T-helper 1 cell treated with Interleukin-12 subunit alpha and Interleukin-12 subunit beta and Interleukin-4 antibody, amounts not matched to agents 30 μg/mL and 1 μg/mL, for 36 hours (primary cell): ENCODE data around the gene DISP2.

Source experiments
- H3K27ac Mint-ChIP-seq: one replicate; pipeline ENCODE4 v1.8.0; 2021; ENCODE audit warnings: mild to moderate bottlenecking, mixed read lengths
- H3K27me3 Mint-ChIP-seq: one replicate; pipeline ENCODE4 v1.8.0; 2021; ENCODE audit warnings: low read depth, mixed read lengths
- H3K36me3 Mint-ChIP-seq: one replicate; pipeline ENCODE4 v1.8.0; 2021; ENCODE audit warnings: low read depth, mixed read lengths
- H3K4me1 Mint-ChIP-seq: one replicate; pipeline ENCODE4 v1.8.0; 2021; ENCODE audit warnings: low read depth, mixed read lengths
- H3K4me3 Mint-ChIP-seq: one replicate; pipeline ENCODE4 v1.8.0; 2021; ENCODE audit warnings: mild to moderate bottlenecking, moderate library complexity, mixed read lengths
- H3K9me3 Mint-ChIP-seq: one replicate; pipeline ENCODE4 v1.8.0; 2021; ENCODE audit warnings: mixed read lengths

Gene DISP2

DNA sequence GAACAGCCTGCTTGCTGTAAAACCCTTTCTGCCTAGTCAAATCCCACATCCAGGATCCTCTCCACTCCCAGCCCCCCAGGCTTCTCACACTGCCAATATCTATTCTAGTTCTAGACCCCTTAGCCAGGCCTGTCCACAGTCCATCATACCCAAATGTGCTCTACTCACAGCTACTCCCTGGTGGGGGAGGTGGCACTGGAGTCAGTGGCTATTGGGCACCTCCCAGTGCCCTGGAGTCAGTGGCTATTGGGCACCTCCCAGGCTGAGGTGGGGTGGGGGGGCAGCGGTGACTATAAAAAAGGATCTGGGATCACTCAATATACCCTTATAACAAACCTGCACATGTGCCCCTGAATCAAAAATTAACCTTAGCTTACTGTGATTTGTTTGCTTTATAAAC, 773 bp upstream of the DISP2 start:
- no peaks in the 10 kb centered on the region for H3K9me3 Mint-ChIP-seq
- peaks cover 6% of the 10 kb centered on the region for H3K4me1 Mint-ChIP-seq
- no peak overlapping the region for H3K27ac Mint-ChIP-seq
- H3K4me3 Mint-ChIP-seq = peak overlapping the region; percentile 22
- no peaks in the 10 kb centered on the region for H3K36me3 Mint-ChIP-seq
- peaks cover 38% of the 10 kb centered on the region for H3K27me3 Mint-ChIP-seq

DNA sequence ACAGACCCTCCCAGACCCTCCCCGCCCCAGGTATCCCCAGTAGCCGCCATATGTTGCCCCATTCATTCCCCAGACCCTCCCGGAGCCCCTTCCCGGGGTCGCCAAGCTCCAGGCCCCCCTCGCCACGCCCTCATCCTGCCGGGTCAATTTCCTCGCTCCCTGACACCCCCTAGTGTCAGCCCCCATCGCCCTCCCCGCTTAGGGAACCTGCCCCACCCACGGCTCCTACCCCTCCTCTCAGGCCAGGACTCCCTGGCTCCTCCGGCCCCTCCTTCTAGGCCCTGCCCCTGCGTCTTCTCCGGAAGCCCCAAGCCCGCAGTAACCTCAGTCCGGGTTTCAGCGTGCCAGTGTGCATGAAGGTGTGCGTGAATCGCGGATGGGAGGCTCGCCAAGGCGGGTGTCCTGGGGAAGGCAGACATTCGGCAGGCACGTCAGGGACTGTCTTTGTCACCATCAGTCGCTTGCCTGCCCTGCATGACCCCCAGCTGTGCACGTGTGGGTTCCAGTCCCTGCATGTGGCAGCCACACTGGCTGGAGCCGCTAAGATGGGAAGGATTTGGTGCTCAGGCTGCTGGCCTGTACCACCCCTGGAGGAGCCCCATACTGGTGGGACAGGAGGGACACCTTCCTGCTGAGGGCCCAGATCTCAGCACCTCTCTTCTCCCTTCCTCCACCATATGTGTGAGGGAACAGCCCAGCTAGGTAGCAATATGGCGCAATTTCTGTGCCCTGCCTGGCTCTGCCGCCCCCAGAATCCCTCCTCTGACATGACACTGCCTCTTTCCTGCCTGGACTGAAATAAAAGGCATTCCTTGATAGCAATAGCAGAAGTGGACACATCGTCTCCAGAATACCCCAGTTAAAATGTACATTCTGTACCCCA, 693 bp downstream of the DISP2 start:
- Mint-ChIP-seq H3K27ac (peak overlapping the region; percentile 67), H3K27me3 (peaks cover 24% of the 10 kb centered on the region), H3K9me3 (no peaks in the 10 kb centered on the region), H3K4me1 (peaks cover 6% of the 10 kb centered on the region), H3K4me3 (peak overlapping the region; percentile 83), H3K36me3 (no peaks in the 10 kb centered on the region)

DNA sequence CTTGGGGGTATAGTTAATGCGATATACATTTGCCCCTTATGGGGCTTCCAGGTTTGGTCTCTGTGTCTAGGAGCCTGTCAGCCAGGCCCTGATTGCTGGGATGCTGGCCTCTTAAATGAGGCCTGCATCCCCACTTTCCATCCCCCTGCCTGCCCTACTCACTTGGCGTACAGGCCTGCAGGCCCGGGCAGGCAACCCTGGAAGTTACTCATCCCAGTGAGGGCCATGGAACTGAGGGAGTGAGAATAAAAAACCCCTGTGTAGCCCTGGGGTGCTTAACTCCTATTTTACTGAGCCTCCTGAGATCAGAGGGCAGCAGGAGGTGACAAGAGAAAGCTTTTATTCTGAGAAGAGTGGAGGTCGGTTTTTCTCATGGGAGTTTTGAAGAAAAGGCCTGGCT, 2.0 kb downstream of the DISP2 start:
- peaks cover 6% of the 10 kb centered on the region for H3K4me1 Mint-ChIP-seq
- no peak overlapping the region for H3K27ac Mint-ChIP-seq
- no peaks in the 10 kb centered on the region for H3K9me3 Mint-ChIP-seq
- peaks cover 15% of the 10 kb centered on the region for H3K27me3 Mint-ChIP-seq
- no peaks in the 10 kb centered on the region for H3K36me3 Mint-ChIP-seq
- H3K4me3 Mint-ChIP-seq = no peak overlapping the region

DNA sequence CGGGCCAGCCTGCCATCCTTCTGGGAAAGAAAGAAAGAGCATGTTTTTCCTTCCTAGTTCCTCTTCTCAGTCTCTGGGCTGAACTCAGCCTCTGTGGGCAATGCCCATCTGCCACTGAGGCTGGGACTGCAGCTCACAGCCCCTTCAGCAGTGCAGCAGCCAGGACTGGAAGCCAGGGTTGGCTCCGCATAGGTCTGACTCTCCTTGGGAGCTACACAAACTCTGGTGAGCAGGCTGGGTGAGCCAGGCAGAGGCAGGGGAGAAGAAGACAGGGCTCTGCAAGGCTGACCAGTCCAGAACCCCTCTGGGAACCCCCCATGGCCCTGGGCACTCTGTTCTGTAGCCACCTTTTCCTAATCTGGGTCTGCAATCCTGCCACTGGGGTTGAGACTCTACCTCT, 3.6 kb downstream of the DISP2 start:
- H3K36me3 Mint-ChIP-seq = no peaks in the 10 kb centered on the region
- no peak overlapping the region for H3K4me3 Mint-ChIP-seq
- H3K27me3 Mint-ChIP-seq = peaks cover 10% of the 10 kb centered on the region
- no peak overlapping the region for H3K27ac Mint-ChIP-seq
- H3K9me3 Mint-ChIP-seq = no peaks in the 10 kb centered on the region
- peaks cover 6% of the 10 kb centered on the region for H3K4me1 Mint-ChIP-seq

DNA sequence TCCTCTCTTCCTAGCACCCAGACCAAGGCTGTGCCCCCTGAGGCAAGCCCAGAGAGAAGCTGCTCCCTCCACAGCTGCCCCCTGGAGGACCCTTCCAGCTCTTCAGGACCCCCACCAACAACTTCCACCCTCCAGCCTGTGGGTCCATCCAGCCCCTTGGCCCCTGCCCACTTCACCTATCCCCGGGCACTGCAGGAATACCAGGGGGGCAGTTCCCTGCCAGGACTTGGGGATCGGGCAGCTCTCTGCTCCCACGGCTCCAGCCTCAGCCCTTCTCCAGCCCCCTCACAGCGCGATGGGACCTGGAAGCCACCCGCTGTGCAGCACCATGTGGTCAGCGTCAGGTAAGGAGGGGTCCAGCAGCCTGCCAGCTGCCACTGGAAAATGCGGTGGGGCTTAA, 5.6 kb downstream of the DISP2 start:
- peaks cover 7% of the 10 kb centered on the region for H3K27me3 Mint-ChIP-seq
- H3K27ac Mint-ChIP-seq = no peak overlapping the region
- no peaks in the 10 kb centered on the region for H3K36me3 Mint-ChIP-seq
- H3K9me3 Mint-ChIP-seq = no peaks in the 10 kb centered on the region
- H3K4me1 Mint-ChIP-seq = peaks cover 12% of the 10 kb centered on the region
- no peak overlapping the region for H3K4me3 Mint-ChIP-seq

DNA sequence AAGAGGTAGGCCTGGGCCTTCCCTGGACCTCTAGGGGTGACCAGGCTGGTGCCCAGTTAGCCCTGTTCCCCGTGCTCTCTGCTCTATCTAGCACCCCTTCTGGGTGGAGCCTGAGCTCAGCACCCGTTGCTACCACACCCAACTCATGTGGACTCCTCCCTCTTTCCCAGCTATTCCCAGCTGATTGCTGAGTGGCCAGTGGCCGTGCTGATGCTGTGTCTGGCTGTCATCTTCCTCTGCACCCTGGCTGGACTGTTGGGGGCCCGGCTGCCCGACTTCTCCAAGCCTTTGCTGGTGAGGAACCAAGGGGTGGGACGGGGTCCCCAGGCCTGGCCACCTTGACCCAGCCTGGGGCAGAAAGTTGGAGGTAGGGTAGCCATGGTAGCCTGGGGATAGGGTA, 6.2 kb downstream of the DISP2 start:
- Mint-ChIP-seq H3K4me1 (peaks cover 12% of the 10 kb centered on the region), H3K27me3 (peaks cover 4% of the 10 kb centered on the region), H3K4me3 (no peak overlapping the region), H3K9me3 (no peaks in the 10 kb centered on the region), H3K36me3 (no peaks in the 10 kb centered on the region), H3K27ac (no peak overlapping the region)

DNA sequence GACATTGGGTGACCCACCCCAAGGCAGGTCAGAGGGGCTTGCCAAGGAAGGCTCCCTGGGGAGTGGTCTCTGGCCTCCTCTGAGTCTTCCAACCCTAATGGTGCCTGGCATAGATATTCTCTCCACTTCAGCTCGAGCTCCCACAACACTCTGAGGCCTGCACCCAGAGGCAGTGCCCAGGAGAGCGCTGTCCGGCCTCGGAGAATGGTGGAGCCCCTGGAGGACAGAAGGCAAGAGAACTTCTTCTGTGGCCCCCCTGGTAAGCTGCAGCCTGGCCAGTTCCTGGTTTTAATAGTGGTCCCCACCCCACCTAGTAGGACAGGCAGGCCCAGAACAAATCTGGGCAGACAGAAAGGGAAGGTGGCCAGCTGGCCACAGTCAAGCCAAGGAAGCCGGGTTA, 7.0 kb downstream of the DISP2 start:
- Mint-ChIP-seq H3K27ac (no peak overlapping the region), H3K36me3 (no peaks in the 10 kb centered on the region), H3K4me3 (no peak overlapping the region)

DNA sequence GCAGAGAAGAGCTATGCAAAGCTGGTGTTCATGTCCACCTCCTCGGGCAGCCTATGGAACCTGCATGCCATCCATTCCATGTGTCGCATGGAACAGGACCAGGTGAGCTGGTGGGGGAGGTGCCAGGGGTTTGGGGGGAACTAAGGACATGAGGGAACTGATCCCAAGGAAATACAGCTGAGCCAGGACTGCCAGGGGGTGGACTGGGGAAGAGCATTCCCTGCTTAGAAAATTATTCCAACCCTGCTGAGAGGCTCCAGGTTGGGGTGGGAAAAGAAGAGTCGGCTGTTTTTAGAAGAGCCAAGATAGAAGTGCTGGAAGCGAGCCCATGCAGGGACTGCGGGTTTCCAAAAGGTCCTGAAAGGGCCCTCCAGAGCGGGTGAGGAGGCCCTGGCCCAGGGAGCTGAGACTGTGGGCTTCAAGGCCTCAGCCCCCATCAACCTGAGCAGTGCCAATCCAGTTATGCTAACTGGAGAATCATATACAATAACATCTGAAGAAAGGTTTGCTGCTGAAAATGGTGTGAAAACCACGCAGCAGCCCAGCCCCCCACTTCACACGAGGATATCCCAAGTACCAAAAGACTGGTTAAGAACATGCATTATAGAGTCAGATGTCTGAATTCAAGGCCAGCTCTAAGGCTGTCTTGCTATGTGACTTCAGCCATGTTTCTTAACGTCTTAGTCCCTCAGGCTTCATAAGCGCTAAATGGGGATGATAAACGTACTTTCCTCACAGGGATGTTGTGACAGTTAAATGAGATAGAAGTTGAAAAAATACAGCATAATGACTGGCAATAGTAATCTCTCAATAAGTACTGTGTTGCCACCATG, 7.8 kb downstream of the DISP2 start:
- Mint-ChIP-seq H3K4me1 (peaks cover 13% of the 10 kb centered on the region), H3K36me3 (no peaks in the 10 kb centered on the region), H3K9me3 (no peaks in the 10 kb centered on the region), H3K27me3 (peaks cover 6% of the 10 kb centered on the region), H3K4me3 (no peak overlapping the region), H3K27ac (no peak overlapping the region)

More for the DNA sequence above, 7.0 kb downstream of the DISP2 start:
- no peaks in the 10 kb centered on the region for H3K9me3 Mint-ChIP-seq
- peaks cover 3% of the 10 kb centered on the region for H3K27me3 Mint-ChIP-seq
- peaks cover 12% of the 10 kb centered on the region for H3K4me1 Mint-ChIP-seq

DNA sequence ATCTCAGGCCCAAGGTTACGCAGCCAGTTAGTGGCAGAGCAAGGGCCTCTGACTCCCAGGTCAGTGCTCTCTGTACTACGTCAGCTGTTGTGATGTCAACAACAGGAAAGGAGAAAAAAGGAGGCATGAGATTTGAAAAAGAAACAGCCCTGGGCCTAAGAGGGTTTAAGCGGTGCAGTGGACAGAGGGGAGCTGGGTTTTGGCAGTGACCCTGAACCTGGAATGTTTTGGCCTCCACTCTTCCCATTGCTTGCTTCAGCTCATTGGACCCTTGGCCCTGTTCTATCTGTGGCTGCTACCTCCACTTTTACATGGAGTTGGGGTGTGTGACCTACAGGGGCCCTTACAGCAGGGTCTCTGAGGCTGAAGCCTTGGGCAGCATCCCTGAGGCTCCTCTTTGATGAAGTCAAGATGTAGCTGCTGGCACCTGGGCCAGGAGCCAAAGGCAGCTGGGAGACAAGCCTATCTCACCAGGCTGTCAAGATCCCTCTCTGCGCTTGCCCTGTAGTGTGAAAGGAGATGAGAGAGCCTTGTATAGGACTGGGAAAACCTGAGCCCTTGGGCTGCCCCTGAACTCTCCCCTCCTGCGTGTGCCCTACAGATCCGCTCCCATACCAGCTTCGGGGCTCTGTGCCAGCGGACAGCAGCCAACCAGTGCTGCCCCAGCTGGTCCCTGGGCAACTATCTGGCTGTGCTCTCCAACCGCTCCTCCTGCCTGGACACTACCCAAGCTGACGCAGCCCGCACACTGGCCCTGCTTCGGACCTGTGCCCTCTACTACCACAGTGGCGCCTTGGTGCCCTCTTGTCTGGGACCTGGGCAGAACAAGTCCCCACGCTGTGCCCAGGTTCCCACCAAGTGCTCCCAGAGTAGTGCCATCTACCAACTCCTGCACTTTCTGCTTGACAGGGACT, 8.7 kb downstream of the DISP2 start:
- Mint-ChIP-seq H3K36me3 (no peaks in the 10 kb centered on the region), H3K27ac (no peak overlapping the region), H3K27me3 (peaks cover 9% of the 10 kb centered on the region), H3K4me1 (peaks cover 13% of the 10 kb centered on the region), H3K4me3 (peak overlapping the region; percentile 71), H3K9me3 (no peaks in the 10 kb centered on the region)

DNA sequence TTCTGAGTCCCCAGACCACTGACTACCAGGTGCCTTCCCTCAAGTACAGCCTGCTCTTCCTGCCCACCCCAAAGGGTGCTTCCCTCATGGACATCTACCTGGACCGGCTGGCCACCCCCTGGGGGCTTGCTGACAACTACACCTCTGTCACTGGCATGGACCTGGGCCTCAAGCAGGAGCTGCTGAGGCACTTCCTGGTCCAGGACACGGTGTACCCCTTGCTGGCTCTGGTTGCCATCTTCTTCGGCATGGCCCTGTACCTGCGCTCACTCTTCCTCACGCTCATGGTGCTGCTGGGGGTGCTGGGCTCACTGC, 9.3 kb downstream of the DISP2 start:
- Mint-ChIP-seq H3K4me3 (peak overlapping the region; percentile 71), H3K27ac (peak overlapping the region; percentile 59), H3K36me3 (no peaks in the 10 kb centered on the region), H3K4me1 (peaks cover 13% of the 10 kb centered on the region), H3K9me3 (no peaks in the 10 kb centered on the region), H3K27me3 (peaks cover 9% of the 10 kb centered on the region)

DNA sequence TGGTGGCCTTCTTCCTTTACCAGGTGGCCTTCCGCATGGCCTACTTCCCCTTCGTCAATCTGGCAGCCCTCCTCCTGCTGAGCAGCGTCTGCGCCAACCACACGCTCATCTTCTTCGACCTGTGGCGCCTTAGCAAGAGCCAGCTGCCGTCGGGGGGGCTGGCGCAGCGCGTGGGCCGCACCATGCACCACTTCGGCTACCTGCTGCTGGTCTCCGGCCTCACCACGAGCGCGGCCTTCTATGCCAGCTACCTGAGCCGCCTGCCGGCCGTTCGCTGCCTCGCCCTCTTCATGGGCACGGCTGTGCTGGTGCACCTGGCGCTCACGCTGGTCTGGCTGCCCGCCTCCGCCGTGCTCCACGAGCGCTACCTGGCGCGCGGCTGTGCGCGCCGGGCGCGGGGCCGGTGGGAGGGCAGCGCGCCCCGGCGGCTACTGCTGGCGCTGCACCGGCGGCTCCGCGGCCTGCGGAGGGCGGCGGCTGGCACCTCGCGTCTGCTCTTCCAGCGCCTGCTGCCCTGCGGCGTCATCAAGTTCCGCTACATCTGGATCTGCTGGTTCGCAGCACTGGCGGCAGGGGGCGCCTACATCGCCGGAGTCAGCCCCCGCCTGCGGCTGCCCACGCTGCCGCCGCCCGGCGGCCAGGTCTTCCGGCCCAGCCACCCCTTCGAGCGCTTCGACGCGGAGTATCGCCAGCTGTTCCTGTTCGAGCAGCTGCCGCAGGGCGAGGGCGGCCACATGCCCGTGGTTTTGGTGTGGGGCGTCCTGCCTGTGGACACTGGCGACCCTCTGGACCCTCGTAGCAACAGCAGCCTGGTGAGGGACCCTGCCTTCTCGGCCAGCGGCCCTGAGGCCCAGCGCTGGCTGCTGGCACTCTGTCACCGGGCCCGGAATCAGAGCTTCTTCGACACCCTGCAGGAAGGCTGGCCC, 9.9 kb downstream of the DISP2 start:
- Mint-ChIP-seq H3K4me1 (peaks cover 13% of the 10 kb centered on the region), H3K27me3 (peaks cover 9% of the 10 kb centered on the region), H3K36me3 (no peaks in the 10 kb centered on the region), H3K9me3 (no peaks in the 10 kb centered on the region), H3K27ac (peak overlapping the region; percentile 59), H3K4me3 (peak overlapping the region; percentile 71)

DNA sequence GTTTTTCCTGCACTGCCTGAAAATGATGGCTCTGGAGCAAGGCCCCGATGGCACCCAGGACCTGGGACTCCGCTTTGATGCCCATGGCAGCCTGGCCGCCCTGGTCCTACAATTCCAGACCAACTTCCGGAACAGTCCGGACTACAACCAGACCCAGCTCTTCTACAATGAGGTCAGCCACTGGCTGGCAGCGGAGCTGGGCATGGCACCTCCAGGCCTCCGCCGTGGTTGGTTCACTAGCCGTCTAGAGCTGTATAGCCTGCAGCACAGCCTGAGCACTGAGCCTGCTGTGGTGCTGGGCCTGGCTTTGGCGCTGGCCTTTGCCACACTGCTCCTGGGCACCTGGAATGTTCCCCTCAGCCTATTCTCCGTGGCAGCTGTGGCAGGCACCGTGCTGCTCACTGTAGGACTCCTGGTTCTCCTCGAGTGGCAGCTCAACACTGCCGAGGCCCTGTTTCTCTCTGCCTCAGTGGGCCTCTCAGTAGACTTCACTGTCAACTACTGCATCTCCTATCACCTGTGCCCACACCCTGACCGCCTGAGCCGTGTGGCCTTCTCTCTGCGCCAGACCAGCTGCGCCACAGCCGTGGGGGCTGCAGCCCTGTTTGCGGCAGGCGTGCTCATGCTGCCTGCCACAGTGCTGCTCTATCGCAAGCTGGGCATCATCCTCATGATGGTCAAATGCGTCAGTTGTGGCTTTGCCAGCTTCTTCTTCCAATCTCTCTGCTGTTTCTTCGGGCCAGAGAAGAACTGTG, 10.9 kb downstream of the DISP2 start:
- no peaks in the 10 kb centered on the region for H3K36me3 Mint-ChIP-seq
- peaks cover 13% of the 10 kb centered on the region for H3K4me1 Mint-ChIP-seq
- peak overlapping the region; percentile 34 for H3K27ac Mint-ChIP-seq
- no peaks in the 10 kb centered on the region for H3K9me3 Mint-ChIP-seq
- peak overlapping the region; percentile 16 for H3K4me3 Mint-ChIP-seq
- peaks cover 9% of the 10 kb centered on the region for H3K27me3 Mint-ChIP-seq

DNA sequence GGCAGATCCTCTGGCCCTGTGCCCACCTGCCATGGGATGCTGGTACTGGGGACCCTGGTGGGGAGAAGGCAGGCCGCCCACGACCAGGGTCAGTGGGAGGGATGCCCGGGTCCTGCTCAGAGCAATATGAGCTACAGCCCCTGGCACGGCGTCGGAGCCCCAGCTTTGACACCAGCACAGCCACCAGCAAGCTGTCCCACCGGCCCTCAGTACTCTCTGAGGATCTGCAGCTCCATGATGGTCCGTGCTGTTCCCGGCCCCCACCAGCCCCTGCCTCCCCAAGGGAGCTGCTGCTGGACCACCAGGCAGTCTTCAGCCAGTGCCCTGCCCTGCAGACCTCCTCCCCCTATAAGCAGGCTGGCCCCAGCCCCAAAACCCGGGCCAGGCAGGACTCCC, 11.5 kb downstream of the DISP2 start:
- H3K27ac Mint-ChIP-seq = no peak overlapping the region
- H3K4me3 Mint-ChIP-seq = peak overlapping the region; percentile 16
- H3K9me3 Mint-ChIP-seq = no peaks in the 10 kb centered on the region
- H3K36me3 Mint-ChIP-seq = no peaks in the 10 kb centered on the region
- peaks cover 9% of the 10 kb centered on the region for H3K27me3 Mint-ChIP-seq
- H3K4me1 Mint-ChIP-seq = peaks cover 13% of the 10 kb centered on the region
